ENCODE data around the gene SCO2. TPM values are rescaled to one million over a fixed set of nuclear protein-coding genes. Genes with fewer than 3 reads are reported as not detected.

SCO2 gene
- total and polyA plus RNA-seq, 9 of the 15 experiments (the other 6 are each of a cell fraction or from before 2014, with no cell fraction given): 0.34 to 4.0 (median 1.1) TPM; not detected in 3

- peak within 1 kb of the TSS; percentile 70 to 80; a peak in 3 of 4 replicates for H3K9ac ChIP-seq (ENCODE audit: insufficient read depth in 1 of 2, low read depth in 2 of 2, low read length in 2 of 2)
- no peak within 1 kb of the TSS for H3K27ac ChIP-seq (ENCODE audit: extremely low read depth, low read depth, low read length)
- FAIRE-seq (no peak), DNase-seq (ENCODE audit: extremely low read depth in 1 of 4, low spot score in 3 of 4) (peak; percentile 46 to 77 (median 72)), ATAC-seq (peak; percentile 81)
- H3K79me2 ChIP-seq (ENCODE audit: control insufficient read depth, insufficient read depth, low read length): no peaks in the 10 kb centered on the region
- no peaks in the 10 kb centered on the region for H3K27me3 ChIP-seq (ENCODE audit: control insufficient read depth in 2 of 2, insufficient read depth in 2 of 2, low read length in 2 of 2)
- intact Hi-C loops (cut with micrococcal nuclease): no loop called here
- no TSS peak for BruUV-seq (replicated peaks)
- 10% methylated on average over 4 of the region's 70 CpGs for WGBS (ENCODE audit: insufficient coverage, low coverage, missing lambda C conversion rate)
- H3K4me1 ChIP-seq (replicated peaks in 1 of 2; ENCODE audit: control insufficient read depth in 2 of 2, insufficient read depth in 2 of 2, low read length in 2 of 2): peaks cover 4 to 60% of the 10 kb centered on the region in 2 experiments; a peak in 3 of 5 replicates
- no peaks in the 10 kb centered on the region for H3K9me3 ChIP-seq (replicated peaks; ENCODE audit: control insufficient read depth, insufficient read depth, low read depth, low read length)
- peak within 1 kb of the TSS; percentile 55 for H3K4me3 ChIP-seq
- no peaks in the 10 kb centered on the region for H4K20me1 ChIP-seq (replicated peaks; ENCODE audit: control insufficient read depth, insufficient read depth, low read length)
- H2AFZ ChIP-seq (ENCODE audit: low read depth, low read length): peak within 1 kb of the TSS; percentile 55; the same call in 1 of the 2 replicates
- in situ Hi-C loops (cut with MboI): no loop called here
- no peaks in the 10 kb centered on the region for H3K9me1 ChIP-seq (ENCODE audit: control insufficient read depth, insufficient read depth, low read length)
- H3K36me3 ChIP-seq (ENCODE audit: control insufficient read depth, insufficient read depth, low read length): no peaks in the 10 kb centered on the region
- POLR2A ChIA-PET: interaction anchor here (0.7 kb wide), 1 partner anchor 83 kb away, joined by 3 read pairs; no protein-coding TSS in a partner anchor
- peak within 1 kb of the TSS; percentile 74 for H3K4me2 ChIP-seq (ENCODE audit: insufficient read depth, low read length)
- CTCF ChIA-PET (ENCODE audit: low intra/inter-chr PET ratio): no interaction called here
- TF ChIP-seq ATF4 (CRISPR knock-in tag; IDR thresholded peaks at IDR 0.05): peak; percentile 86
- no peak for TF ChIP-seq FOXK2 (conservative IDR thresholded peaks at IDR 0.05 in 1 of 2, IDR thresholded peaks at IDR 0.05 in 1 of 2; ENCODE audit: low read depth in 2 of 2)
- TF ChIP-seq POLR2G (IDR thresholded peaks at IDR 0.05; ENCODE audit: low read depth, low read length): peak; percentile 76
- TF ChIP-seq PATZ1 (CRISPR knock-in tag; IDR thresholded peaks at IDR 0.05; ENCODE audit: borderline replicate concordance): no peak
- TF ChIP-seq MCM7 (IDR thresholded peaks at IDR 0.05): no peak
- peak; percentile 79 for TF ChIP-seq RBFOX2 (IDR thresholded peaks at IDR 0.05; ENCODE audit: low read depth, low read length)
- TF ChIP-seq VEZF1 (CRISPR knock-in tag; IDR thresholded peaks at IDR 0.05): peak; percentile 69
- peak; percentile 58 to 69; a peak in 3 of 4 replicates for TF ChIP-seq MAZ (CRISPR knock-in tag; conservative IDR thresholded peaks at IDR 0.05 in 1 of 2, IDR thresholded peaks at IDR 0.05 in 1 of 2)
- 0 out of 2 replicates have a peak, but pooled peaks have one; percentile 4 for TF ChIP-seq TFAP4 (CRISPR knock-in tag; IDR thresholded peaks at IDR 0.05; ENCODE audit: borderline replicate concordance)
- TF ChIP-seq EP400 (IDR thresholded peaks at IDR 0.05): peak; percentile 64
- TF ChIP-seq DDX20 (tag; IDR thresholded peaks at IDR 0.05; ENCODE audit: low read depth): no peak
- TF ChIP-seq PHF8 (IDR thresholded peaks at IDR 0.05; ENCODE audit: borderline replicate concordance, low read length): peak; percentile 40; the same call in 1 of the 2 replicates
- 0 out of 2 replicates have a peak, but pooled peaks have one; percentile 30 for TF ChIP-seq NFRKB (IDR thresholded peaks at IDR 0.05; ENCODE audit: low read depth)
- peak; percentile 93 for TF ChIP-seq CEBPG (CRISPR knock-in tag; IDR thresholded peaks at IDR 0.05)
- peak; percentile 72 to 77 for TF ChIP-seq CEBPG (tag; conservative IDR thresholded peaks at IDR 0.05 in 1 of 2, IDR thresholded peaks at IDR 0.05 in 1 of 2)
- TF ChIP-seq RBM39 (optimal IDR thresholded peaks at IDR 0.05; ENCODE audit: low read depth, low read length): no peak
Observed at GRCh38 chr22:50481440-50482106, 43.8 kb downstream of the SCO2 start, which contains the start of gene ADM2. Gene ADM2, plus strand, starts transcription at chr22:50481543. Its CDS starts 305 bp downstream, at chr22:50481848.
